AG10803 (cell line): Measurements from ENCODE around the gene SPATA3.
"Not testable (repeated sequence)": the region's sequence is repeated elsewhere in the genome, so short reads cannot be mapped to it uniquely, and the experiment has no call there.

Experiments
- DNase-seq: peaks from one replicate; pipeline ENCODE4 v3.0.0; 2010; ENCODE audit warnings: low read depth
- H3K4me3 ChIP-seq: 2 replicates; pipeline ENCODE4 v1.5.1; 2011; ENCODE audit warnings: mild to moderate bottlenecking, low read length, control low read depth
- TF ChIP-seq, protein P1 (sequence below): conservative IDR thresholded peaks from 2 replicates; pipeline ENCODE4 v1.5.1; 2011; ENCODE audit warnings: mild to moderate bottlenecking, low read length, control low read depth, inconsistent platforms

The SPATA3 gene

GRCh38 chr2:231012463-231012862, 16.5 kb downstream of the SPATA3 start:
- TF ChIP-seq, protein P1, sequence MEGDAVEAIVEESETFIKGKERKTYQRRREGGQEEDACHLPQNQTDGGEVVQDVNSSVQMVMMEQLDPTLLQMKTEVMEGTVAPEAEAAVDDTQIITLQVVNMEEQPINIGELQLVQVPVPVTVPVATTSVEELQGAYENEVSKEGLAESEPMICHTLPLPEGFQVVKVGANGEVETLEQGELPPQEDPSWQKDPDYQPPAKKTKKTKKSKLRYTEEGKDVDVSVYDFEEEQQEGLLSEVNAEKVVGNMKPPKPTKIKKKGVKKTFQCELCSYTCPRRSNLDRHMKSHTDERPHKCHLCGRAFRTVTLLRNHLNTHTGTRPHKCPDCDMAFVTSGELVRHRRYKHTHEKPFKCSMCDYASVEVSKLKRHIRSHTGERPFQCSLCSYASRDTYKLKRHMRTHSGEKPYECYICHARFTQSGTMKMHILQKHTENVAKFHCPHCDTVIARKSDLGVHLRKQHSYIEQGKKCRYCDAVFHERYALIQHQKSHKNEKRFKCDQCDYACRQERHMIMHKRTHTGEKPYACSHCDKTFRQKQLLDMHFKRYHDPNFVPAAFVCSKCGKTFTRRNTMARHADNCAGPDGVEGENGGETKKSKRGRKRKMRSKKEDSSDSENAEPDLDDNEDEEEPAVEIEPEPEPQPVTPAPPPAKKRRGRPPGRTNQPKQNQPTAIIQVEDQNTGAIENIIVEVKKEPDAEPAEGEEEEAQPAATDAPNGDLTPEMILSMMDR: no peak
- DNase-seq: no peak
- no peak overlapping the region for H3K4me3 ChIP-seq

DNA sequence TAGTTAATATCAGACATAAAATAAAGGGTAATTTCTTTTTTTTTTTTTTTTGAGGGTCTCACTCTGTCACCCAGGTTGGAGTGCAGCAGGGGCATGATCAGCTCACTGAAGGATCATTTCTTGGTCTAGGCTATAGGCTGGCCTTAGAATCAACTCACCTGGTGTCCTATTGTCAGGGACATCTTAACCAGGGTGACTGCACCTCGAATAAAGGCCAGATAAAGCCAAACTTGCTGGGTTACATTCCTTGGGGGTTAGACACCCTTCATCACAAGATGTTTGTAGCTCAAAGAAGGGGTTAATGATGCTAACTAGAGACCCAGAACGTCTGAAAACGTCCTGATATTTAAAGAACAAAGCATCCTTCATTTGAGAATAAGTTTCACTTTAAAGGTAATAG, 17.9 kb downstream of the SPATA3 start:
- H3K4me3 ChIP-seq: no peak overlapping the region
- no peak for DNase-seq
- TF ChIP-seq, protein P1: no peak

DNA sequence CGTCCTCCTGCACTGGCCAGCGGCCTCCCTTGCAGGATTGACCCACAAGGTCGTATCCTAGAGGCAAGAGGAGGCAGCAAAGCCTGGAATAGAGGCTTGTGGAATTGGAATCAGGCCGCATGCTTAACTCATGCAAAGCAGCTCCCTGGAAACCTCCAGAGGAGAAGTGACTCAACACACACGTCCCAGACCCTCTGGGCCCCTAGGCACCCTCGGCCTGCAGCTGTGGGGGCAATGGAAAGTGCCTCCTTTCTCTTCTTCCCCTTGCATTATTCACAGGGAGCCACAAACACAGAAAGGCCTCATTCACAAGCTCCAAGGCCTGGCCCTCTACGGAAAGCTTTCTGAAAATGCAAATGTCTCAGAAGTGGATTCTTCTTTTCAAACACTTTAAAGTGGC, 19.6 kb downstream of the SPATA3 start:
- no peak for DNase-seq
- TF ChIP-seq, protein P1: no peak
- no peak overlapping the region for H3K4me3 ChIP-seq

DNA sequence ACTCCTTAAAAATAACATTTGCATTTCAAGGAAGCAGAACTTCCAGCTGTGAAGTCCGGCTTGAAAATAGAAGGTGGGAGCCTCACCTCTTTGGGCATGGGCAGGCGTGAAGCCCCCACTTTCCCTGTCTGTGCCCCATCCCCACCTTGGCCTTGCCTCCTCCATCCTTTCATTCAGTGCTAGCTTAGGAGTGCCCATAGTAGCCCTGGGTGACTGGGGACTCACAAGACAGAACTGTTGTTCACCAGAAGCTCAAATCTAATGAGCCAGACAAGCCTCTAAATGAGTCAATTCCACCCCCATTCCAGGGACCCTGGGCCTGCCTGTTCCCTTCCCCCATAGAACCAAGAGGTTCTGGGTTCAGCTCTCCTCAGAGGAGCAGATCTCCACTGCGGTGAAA, 20.0 kb downstream of the SPATA3 start:
- no peak overlapping the region for H3K4me3 ChIP-seq
- no peak for DNase-seq
- TF ChIP-seq, protein P1: no peak

DNA sequence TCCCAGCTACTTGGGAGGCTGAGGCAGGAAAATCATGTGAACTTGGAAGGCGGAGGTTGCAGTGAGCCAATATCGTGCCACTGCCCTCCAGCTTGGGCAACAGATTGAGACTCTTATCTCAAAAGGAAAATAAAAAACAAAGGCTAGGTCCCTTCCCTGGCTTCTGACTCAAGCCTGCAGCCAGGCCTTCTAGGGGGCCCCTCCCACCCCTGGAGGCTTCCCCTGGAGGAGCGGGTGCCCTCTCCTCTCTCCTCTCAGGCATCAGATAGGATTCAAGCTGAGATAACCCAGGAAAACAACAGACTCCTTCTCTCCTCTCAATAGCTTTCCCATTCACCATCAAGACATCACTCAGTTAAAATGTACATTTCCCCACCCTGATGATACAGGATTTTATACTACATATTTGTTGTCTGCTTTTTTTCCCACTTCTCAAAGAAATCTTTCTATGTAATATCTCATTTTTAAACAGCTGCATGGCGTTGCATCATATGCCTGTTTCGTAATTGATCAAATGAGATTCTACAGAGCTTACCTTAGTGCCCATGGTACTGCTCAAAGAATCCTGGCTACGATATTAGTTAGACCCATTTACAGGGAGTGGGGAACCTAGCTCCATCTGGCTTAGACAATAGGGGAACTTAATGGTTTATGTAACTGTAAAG, 20.8 kb downstream of the SPATA3 start:
- DNase-seq: no peak
- TF ChIP-seq, protein P1: no peak
- no peak overlapping the region for H3K4me3 ChIP-seq

DNA sequence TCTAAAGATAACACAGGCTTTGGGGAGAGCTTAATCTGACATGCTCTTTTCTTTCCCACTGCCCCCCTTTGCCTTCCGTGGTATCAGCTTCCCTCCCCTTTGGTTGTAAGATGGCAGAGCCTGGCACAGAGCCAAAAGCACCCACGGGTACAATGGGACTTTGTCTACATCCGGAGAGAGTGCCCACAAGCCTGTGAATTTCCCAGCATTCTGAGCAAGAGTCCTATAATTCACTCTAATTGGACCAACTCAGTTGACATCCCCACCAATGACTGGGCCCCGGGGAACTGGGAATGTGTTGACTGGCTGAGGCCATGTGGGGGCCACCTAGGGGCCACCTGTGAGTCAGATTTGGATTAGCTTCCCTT, 21.3 kb downstream of the SPATA3 start:
- TF ChIP-seq, protein P1: no peak
- DNase-seq: no peak
- H3K4me3 ChIP-seq: no peak overlapping the region

DNA sequence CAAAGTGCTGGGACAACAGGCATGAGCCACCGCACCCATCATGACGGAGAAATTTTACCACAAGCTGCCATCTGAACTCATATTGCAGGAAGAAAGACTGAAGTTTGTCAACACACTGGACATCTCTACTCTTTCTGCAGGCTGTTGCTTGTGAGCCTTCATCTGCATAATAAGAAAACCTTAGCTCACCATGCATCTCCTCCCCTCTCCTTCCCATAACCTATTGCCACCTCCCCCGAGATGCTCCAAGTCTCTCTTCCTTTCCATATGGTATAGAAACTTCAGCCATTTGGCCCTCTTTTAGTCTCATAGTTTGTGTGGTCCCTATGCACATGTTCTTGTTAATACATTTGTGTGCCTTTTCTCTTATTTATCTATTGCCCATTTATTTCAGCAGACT, 22.3 kb downstream of the SPATA3 start:
- DNase-seq: no peak
- TF ChIP-seq, protein P1: no peak
- H3K4me3 ChIP-seq: no peak overlapping the region

GRCh38 chr2:231025059-231025458, 29.1 kb downstream of the SPATA3 start:
- not testable (repeated sequence) for DNase-seq, H3K4me3 ChIP-seq
